Measurements from ENCODE around the gene BLTP3B.
"Not testable (repeated sequence)": the region's sequence is repeated elsewhere in the genome, so short reads cannot be mapped to it uniquely, and the experiment has no call there.

BLTP3B gene

GRCh38 chr12:100142851-100143559, at the start of gene BLTP3B:
TSS of gene BLTP3B (minus strand) at chr12:100142874. CDS start at chr12:100142635, 239 bp downstream.
- DNase-seq (ENCODE audit: low read depth), result peak; percentile 87

- DNase-seq (ENCODE audit: low read depth), result no peak
Measured at GRCh38 chr12:100189636-100190394, 47.1 kb upstream of the BLTP3B start.

- not testable (repeated sequence) for DNase-seq (ENCODE audit: low read depth)
Measured at GRCh38 chr12:100188888-100189635, 46.4 kb upstream of the BLTP3B start.

GRCh38 chr12:100187857-100188519, 45.3 kb upstream of the BLTP3B start:
- no peak for DNase-seq (ENCODE audit: low read depth)

GRCh38 chr12:100187068-100187467, 44.4 kb upstream of the BLTP3B start:
- no peak for DNase-seq (ENCODE audit: low read depth)

GRCh38 chr12:100186071-100186470, 43.4 kb upstream of the BLTP3B start:
- DNase-seq (ENCODE audit: low read depth), result no peak

GRCh38 chr12:100185361-100185894, 42.8 kb upstream of the BLTP3B start:
- DNase-seq (ENCODE audit: low read depth), result no peak

GRCh38 chr12:100184549-100185145, 42.0 kb upstream of the BLTP3B start:
- DNase-seq (ENCODE audit: low read depth), result no peak

GRCh38 chr12:100179252-100179651, 36.6 kb upstream of the BLTP3B start:
- DNase-seq (ENCODE audit: low read depth), result no peak

- not testable (repeated sequence) for DNase-seq (ENCODE audit: low read depth)
Measured at GRCh38 chr12:100176493-100176892, 33.8 kb upstream of the BLTP3B start.

- DNase-seq (ENCODE audit: low read depth), result no peak
Measured at GRCh38 chr12:100174495-100174894, 31.8 kb upstream of the BLTP3B start.

GRCh38 chr12:100173111-100173510, 30.4 kb upstream of the BLTP3B start:
- no peak for DNase-seq (ENCODE audit: low read depth)

- DNase-seq (ENCODE audit: low read depth), result no peak
Measured at GRCh38 chr12:100171248-100171647, 28.6 kb upstream of the BLTP3B start.

GRCh38 chr12:100170313-100170858, 27.7 kb upstream of the BLTP3B start:
- no peak for DNase-seq (ENCODE audit: low read depth)

- DNase-seq (ENCODE audit: low read depth), result no peak
Measured at GRCh38 chr12:100169345-100169744, 26.7 kb upstream of the BLTP3B start.

- no peak for DNase-seq (ENCODE audit: low read depth)
Measured at GRCh38 chr12:100168562-100168961, 25.9 kb upstream of the BLTP3B start.

- DNase-seq (ENCODE audit: low read depth), result no peak
Measured at GRCh38 chr12:100166232-100166631, 23.6 kb upstream of the BLTP3B start.

- no peak for DNase-seq (ENCODE audit: low read depth)
Measured at GRCh38 chr12:100165356-100165755, 22.7 kb upstream of the BLTP3B start.

GRCh38 chr12:100164153-100164704, 21.6 kb upstream of the BLTP3B start:
- DNase-seq (ENCODE audit: low read depth), result no peak

GRCh38 chr12:100163416-100164152, 20.9 kb upstream of the BLTP3B start:
- DNase-seq (ENCODE audit: low read depth), result peak; percentile 46
